Measurements from ENCODE around the gene INSYN2B.

The INSYN2B gene

GRCh38 chr5:169941542-169941941, 38.8 kb downstream of the INSYN2B start:
- H3K4me1 ChIP-seq (ENCODE audit: control insufficient read depth in 2 of 2, insufficient read depth in 1 of 2, low read depth in 1 of 2, low read length in 2 of 2), result peaks cover 6 to 12% of the 10 kb centered on the region in 2 donors
- H3K4me2 ChIP-seq (ENCODE audit: insufficient read depth, low read length, poor library complexity, severe bottlenecking), result no peak overlapping the region
- H3K23ac ChIP-seq (ENCODE audit: low read depth, low read length, poor library complexity), result no peak overlapping the region
- DNase-seq (ENCODE audit: low spot score), result no peak
- no CpG with 5 or more reads among the region's 7 CpGs for WGBS, 2 donors (ENCODE audit: extremely low coverage in 2 of 2, insufficient read length in 2 of 2, insufficient replicate concordance in 1 of 2)
- H3K4me3 ChIP-seq (ENCODE audit: low read length in 2 of 2), result no peak overlapping the region
- no peak overlapping the region for H3K14ac ChIP-seq (ENCODE audit: low read length)
- no peak overlapping the region for H3K4ac ChIP-seq (ENCODE audit: low read length)
- no peak overlapping the region for H3K18ac ChIP-seq (ENCODE audit: low read length)
- no peaks in the 10 kb centered on the region for H3K79me1 ChIP-seq (ENCODE audit: low read depth, low read length)
- H3K27me3 ChIP-seq (ENCODE audit: control insufficient read depth in 3 of 3, insufficient read depth in 3 of 3, low read depth in 1 of 3, low read length in 3 of 3), result no peaks in the 10 kb centered on the region
- no peak overlapping the region for H2BK5ac ChIP-seq (ENCODE audit: low read length)
- no peak overlapping the region for H2BK120ac ChIP-seq (ENCODE audit: low read depth, low read length)
- H2BK15ac ChIP-seq (ENCODE audit: low read length), result no peak overlapping the region
- H2BK12ac ChIP-seq (ENCODE audit: low read length), result no peak overlapping the region
- H3K36me3 ChIP-seq (replicated peaks in 1 of 2; ENCODE audit: control insufficient read depth in 2 of 2, insufficient read depth in 2 of 2, low read length in 2 of 2), result no peaks in the 10 kb centered on the region
- no peak overlapping the region for H3K9ac ChIP-seq (ENCODE audit: low read depth, low read length, poor library complexity)
- no peak overlapping the region for H2AK5ac ChIP-seq (ENCODE audit: low read depth, low read length)
- no peak overlapping the region for H2AFZ ChIP-seq (ENCODE audit: low read length)
- no peak overlapping the region for H4K91ac ChIP-seq (ENCODE audit: low read depth, low read length, poor library complexity)
- no peaks in the 10 kb centered on the region for H3K9me3 ChIP-seq (replicated peaks in 1 of 2; ENCODE audit: control insufficient read depth in 2 of 2, insufficient read depth in 1 of 2, low read depth in 1 of 2, low read length in 2 of 2)
- H4K8ac ChIP-seq (ENCODE audit: low read depth, low read length), result no peak overlapping the region
- no peak overlapping the region for H3K27ac ChIP-seq (replicated peaks; ENCODE audit: low read length)

- peaks cover 0 to 2% of the 10 kb centered on the region in 2 donors for H3K9me3 ChIP-seq (replicated peaks in 1 of 2; ENCODE audit: control insufficient read depth in 2 of 2, insufficient read depth in 1 of 2, low read depth in 1 of 2, low read length in 2 of 2)
- no peak overlapping the region for H2AFZ ChIP-seq (ENCODE audit: low read length)
- H3K4ac ChIP-seq (ENCODE audit: low read length), result no peak overlapping the region
- H3K18ac ChIP-seq (ENCODE audit: low read length), result no peak overlapping the region
- H2BK15ac ChIP-seq (ENCODE audit: low read length), result no peak overlapping the region
- H4K8ac ChIP-seq (ENCODE audit: low read depth, low read length), result no peak overlapping the region
- H2BK120ac ChIP-seq (ENCODE audit: low read depth, low read length), result no peak overlapping the region
- DNase-seq (ENCODE audit: low spot score), result no peak
- no peak overlapping the region for H2BK5ac ChIP-seq (ENCODE audit: low read length)
- no peaks in the 10 kb centered on the region for H3K79me1 ChIP-seq (ENCODE audit: low read depth, low read length)
- no peak overlapping the region for H2BK12ac ChIP-seq (ENCODE audit: low read length)
- no peak overlapping the region for H3K4me3 ChIP-seq (ENCODE audit: low read length in 2 of 2)
- H3K27me3 ChIP-seq (ENCODE audit: control insufficient read depth in 3 of 3, insufficient read depth in 3 of 3, low read depth in 1 of 3, low read length in 3 of 3), result no peaks in the 10 kb centered on the region
- H3K27ac ChIP-seq (replicated peaks; ENCODE audit: low read length), result no peak overlapping the region
- H4K91ac ChIP-seq (ENCODE audit: low read depth, low read length, poor library complexity), result no peak overlapping the region
- no CpG with 5 or more reads among the region's 2 CpGs for WGBS, 2 donors (ENCODE audit: extremely low coverage in 2 of 2, insufficient read length in 2 of 2, insufficient replicate concordance in 1 of 2)
- H3K36me3 ChIP-seq (replicated peaks in 1 of 2; ENCODE audit: control insufficient read depth in 2 of 2, insufficient read depth in 2 of 2, low read length in 2 of 2), result no peaks in the 10 kb centered on the region
- H3K14ac ChIP-seq (ENCODE audit: low read length), result no peak overlapping the region
- H3K23ac ChIP-seq (ENCODE audit: low read depth, low read length, poor library complexity), result no peak overlapping the region
- no peak overlapping the region for H2AK5ac ChIP-seq (ENCODE audit: low read depth, low read length)
- no peak overlapping the region for H3K4me2 ChIP-seq (ENCODE audit: insufficient read depth, low read length, poor library complexity, severe bottlenecking)
- no peak overlapping the region for H3K9ac ChIP-seq (ENCODE audit: low read depth, low read length, poor library complexity)
- peaks cover 0 to 1% of the 10 kb centered on the region in 2 donors for H3K4me1 ChIP-seq (ENCODE audit: control insufficient read depth in 2 of 2, insufficient read depth in 1 of 2, low read depth in 1 of 2, low read length in 2 of 2)
Measured at GRCh38 chr5:169939731-169940130, 40.6 kb downstream of the INSYN2B start.

- Histone ChIP-seq H3K23ac (ENCODE audit: low read depth, low read length, poor library complexity) (no peak overlapping the region), H2AFZ (ENCODE audit: low read length) (no peak overlapping the region), H2BK120ac (ENCODE audit: low read depth, low read length) (no peak overlapping the region), H2BK15ac (ENCODE audit: low read length) (no peak overlapping the region), H3K36me3 (replicated peaks in 1 of 2; ENCODE audit: control insufficient read depth in 2 of 2, insufficient read depth in 2 of 2, low read length in 2 of 2) (no peaks in the 10 kb centered on the region), H3K14ac (ENCODE audit: low read length) (no peak overlapping the region), H3K79me1 (ENCODE audit: low read depth, low read length) (no peaks in the 10 kb centered on the region), H3K9me3 (replicated peaks in 1 of 2; ENCODE audit: control insufficient read depth in 2 of 2, insufficient read depth in 1 of 2, low read depth in 1 of 2, low read length in 2 of 2) (peaks cover 0 to 2% of the 10 kb centered on the region in 2 donors), H3K4me2 (ENCODE audit: insufficient read depth, low read length, poor library complexity, severe bottlenecking) (no peak overlapping the region), H3K9ac (ENCODE audit: low read depth, low read length, poor library complexity) (no peak overlapping the region), H3K27ac (replicated peaks; ENCODE audit: low read length) (no peak overlapping the region), H2BK5ac (ENCODE audit: low read length) (no peak overlapping the region), H3K4me3 (ENCODE audit: low read length in 2 of 2) (no peak overlapping the region), H2AK5ac (ENCODE audit: low read depth, low read length) (no peak overlapping the region), H3K4ac (ENCODE audit: low read length) (no peak overlapping the region), H4K91ac (ENCODE audit: low read depth, low read length, poor library complexity) (no peak overlapping the region), H2BK12ac (ENCODE audit: low read length) (no peak overlapping the region), H4K8ac (ENCODE audit: low read depth, low read length) (no peak overlapping the region), H3K27me3 (ENCODE audit: control insufficient read depth in 3 of 3, insufficient read depth in 3 of 3, low read depth in 1 of 3, low read length in 3 of 3) (no peaks in the 10 kb centered on the region), H3K18ac (ENCODE audit: low read length) (no peak overlapping the region), H3K4me1 (ENCODE audit: control insufficient read depth in 2 of 2, insufficient read depth in 1 of 2, low read depth in 1 of 2, low read length in 2 of 2) (peaks cover 0 to 1% of the 10 kb centered on the region in 2 donors)
- no peak for DNase-seq (ENCODE audit: low spot score)
- WGBS, 2 donors (ENCODE audit: extremely low coverage in 2 of 2, insufficient read length in 2 of 2, insufficient replicate concordance in 1 of 2), result no CpG with 5 or more reads among the region's 2 CpGs
Measured at GRCh38 chr5:169938439-169938838, 41.9 kb downstream of the INSYN2B start.

- no peak overlapping the region for H2BK15ac ChIP-seq (ENCODE audit: low read length)
- H3K27ac ChIP-seq (replicated peaks; ENCODE audit: low read length), result no peak overlapping the region
- H4K91ac ChIP-seq (ENCODE audit: low read depth, low read length, poor library complexity), result no peak overlapping the region
- no peak overlapping the region for H3K4me2 ChIP-seq (ENCODE audit: insufficient read depth, low read length, poor library complexity, severe bottlenecking)
- DNase-seq (ENCODE audit: low spot score), result no peak
- H2AFZ ChIP-seq (ENCODE audit: low read length), result no peak overlapping the region
- H3K23ac ChIP-seq (ENCODE audit: low read depth, low read length, poor library complexity), result no peak overlapping the region
- no peaks in the 10 kb centered on the region for H3K79me1 ChIP-seq (ENCODE audit: low read depth, low read length)
- no peak overlapping the region for H3K4me3 ChIP-seq (ENCODE audit: low read length in 2 of 2)
- H3K18ac ChIP-seq (ENCODE audit: low read length), result no peak overlapping the region
- peaks cover 0 to 3% (median 0%) of the 10 kb centered on the region in 3 experiments for H3K27me3 ChIP-seq (ENCODE audit: control insufficient read depth in 3 of 3, insufficient read depth in 3 of 3, low read depth in 1 of 3, low read length in 3 of 3)
- no peak overlapping the region for H3K14ac ChIP-seq (ENCODE audit: low read length)
- H3K4ac ChIP-seq (ENCODE audit: low read length), result no peak overlapping the region
- H4K8ac ChIP-seq (ENCODE audit: low read depth, low read length), result no peak overlapping the region
- H3K36me3 ChIP-seq (replicated peaks in 1 of 2; ENCODE audit: control insufficient read depth in 2 of 2, insufficient read depth in 2 of 2, low read length in 2 of 2), result no peaks in the 10 kb centered on the region
- H3K4me1 ChIP-seq (ENCODE audit: control insufficient read depth in 2 of 2, insufficient read depth in 1 of 2, low read depth in 1 of 2, low read length in 2 of 2), result no peaks in the 10 kb centered on the region
- peaks cover 0 to 2% of the 10 kb centered on the region in 2 donors for H3K9me3 ChIP-seq (replicated peaks in 1 of 2; ENCODE audit: control insufficient read depth in 2 of 2, insufficient read depth in 1 of 2, low read depth in 1 of 2, low read length in 2 of 2)
- no peak overlapping the region for H2BK120ac ChIP-seq (ENCODE audit: low read depth, low read length)
- no peak overlapping the region for H2AK5ac ChIP-seq (ENCODE audit: low read depth, low read length)
- no peak overlapping the region for H2BK5ac ChIP-seq (ENCODE audit: low read length)
- no peak overlapping the region for H3K9ac ChIP-seq (ENCODE audit: low read depth, low read length, poor library complexity)
- H2BK12ac ChIP-seq (ENCODE audit: low read length), result no peak overlapping the region
- WGBS, 2 donors (ENCODE audit: extremely low coverage in 2 of 2, insufficient read length in 2 of 2, insufficient replicate concordance in 1 of 2), result no CpG with 5 or more reads among the region's 5 CpGs
Measured at GRCh38 chr5:169935762-169936161, 44.5 kb downstream of the INSYN2B start.

All from neuronal stem cell (in vitro differentiated cells).